ENCODE data around the gene DYNLL2.
"Not testable (repeated sequence)": the region's sequence is repeated elsewhere in the genome, so short reads cannot be mapped to it uniquely, and the experiment has no call there.

The DYNLL2 gene

DNA sequence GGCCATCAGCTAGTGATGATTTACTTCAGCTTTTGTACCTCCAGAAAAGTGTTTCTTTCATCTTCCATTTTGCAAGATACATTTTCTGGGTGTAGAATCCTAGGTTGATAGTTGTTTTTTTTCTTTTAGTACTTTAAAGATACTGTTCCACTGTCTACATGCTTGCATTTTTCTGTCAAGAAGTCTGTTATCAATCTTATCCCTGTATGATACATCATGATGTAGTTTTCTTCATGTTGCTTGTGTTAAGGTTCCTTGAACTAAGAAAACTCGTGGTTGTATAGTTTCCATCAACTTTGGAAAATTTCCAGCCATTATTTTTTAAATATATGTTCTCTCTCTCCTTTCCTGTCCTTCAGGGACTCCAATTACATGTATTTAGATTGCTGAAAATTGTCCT, 24.1 kb downstream of the DYNLL2 start:
- DNase-seq = no peak

- no peak for DNase-seq
Measured at GRCh38 chr17:58109197-58109596, 26.0 kb downstream of the DYNLL2 start.

GRCh38 chr17:58110012-58110411, 26.8 kb downstream of the DYNLL2 start:
- no peak for DNase-seq

DNA sequence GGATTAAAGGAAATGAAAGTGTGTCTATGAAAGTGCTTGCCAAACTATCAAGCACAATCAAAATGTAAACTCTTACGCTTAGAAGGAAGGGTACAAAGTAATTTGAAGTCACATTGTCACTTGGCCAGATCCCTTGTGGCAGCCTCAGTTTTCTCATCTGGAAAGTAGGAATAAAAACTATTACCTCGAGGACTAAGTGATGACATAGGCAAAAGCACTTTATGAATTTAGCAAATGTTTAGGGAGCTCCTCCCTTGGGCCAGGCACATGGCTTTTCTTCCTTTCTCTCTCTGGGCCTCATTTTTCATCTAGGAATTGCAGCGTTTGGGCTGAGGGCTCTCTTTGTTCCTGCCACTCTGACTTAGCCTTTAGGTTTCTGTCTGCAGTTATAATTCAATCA, 28.5 kb downstream of the DYNLL2 start:
- no peak for DNase-seq

DNA sequence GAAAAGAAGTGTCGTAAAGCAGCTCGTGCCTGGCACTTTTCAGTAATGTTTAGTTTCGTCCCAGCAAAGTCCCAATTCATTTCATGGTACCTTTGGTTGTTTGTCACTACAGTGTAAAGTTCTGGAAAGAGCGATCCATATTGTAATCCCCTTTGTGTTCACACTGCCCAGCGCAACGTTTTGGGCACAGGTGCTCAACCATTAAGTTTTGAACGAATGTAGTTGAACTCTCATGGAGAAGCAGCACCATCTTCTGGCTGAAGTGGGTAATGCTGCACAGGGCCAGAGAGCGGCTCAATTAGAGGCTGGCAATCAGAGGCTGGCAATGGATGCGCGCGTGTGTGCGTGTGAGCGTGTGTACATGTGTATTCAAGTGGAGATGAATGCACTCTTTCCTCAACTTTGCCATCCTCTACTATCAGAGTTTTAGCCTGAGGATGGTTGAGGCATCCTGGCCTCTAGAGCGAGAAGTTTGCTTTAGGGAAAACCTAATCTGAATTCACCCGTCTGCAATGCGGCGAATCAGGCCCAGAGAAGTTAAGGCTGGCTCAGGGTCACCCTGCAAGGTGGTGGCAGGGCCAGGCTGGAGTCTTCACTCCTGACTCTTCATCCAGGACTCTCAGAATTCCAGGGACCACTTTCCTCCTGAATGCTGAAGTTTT, 29.9 kb downstream of the DYNLL2 start:
- peak; percentile 70 to 84 (median 81) for DNase-seq

DNA sequence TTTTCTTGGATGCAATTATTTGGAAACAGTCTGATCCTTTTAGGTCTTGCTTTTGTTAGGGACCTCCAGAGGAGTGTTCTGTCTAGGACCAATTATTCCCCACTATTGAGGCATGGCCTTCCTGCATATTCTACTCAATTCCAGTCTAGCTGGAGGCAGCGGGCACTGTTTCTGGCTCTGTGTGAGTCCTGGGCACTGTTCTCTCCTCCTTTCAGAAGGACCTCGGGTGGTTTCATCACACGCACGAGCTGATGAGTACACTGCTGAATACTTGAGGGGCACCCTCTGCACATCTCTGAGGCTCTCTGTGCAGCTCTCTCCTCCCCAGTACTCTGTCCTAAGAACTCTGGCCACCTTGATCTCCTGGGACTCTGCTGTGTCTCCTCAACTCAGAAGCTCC, 30.7 kb downstream of the DYNLL2 start:
- no peak for DNase-seq

- DNase-seq = no peak
Measured at GRCh38 chr17:58117382-58117781, 34.2 kb downstream of the DYNLL2 start.

GRCh38 chr17:58119491-58119890, 36.3 kb downstream of the DYNLL2 start:
- no peak for DNase-seq

- peak; percentile 55 to 77 (median 66) for DNase-seq
Measured at GRCh38 chr17:58120195-58120822, 37.1 kb downstream of the DYNLL2 start.

GRCh38 chr17:58121925-58122324, 38.7 kb downstream of the DYNLL2 start:
- peak in 3 of 4 experiments; percentile 11 to 28 (median 18) for DNase-seq

DNA sequence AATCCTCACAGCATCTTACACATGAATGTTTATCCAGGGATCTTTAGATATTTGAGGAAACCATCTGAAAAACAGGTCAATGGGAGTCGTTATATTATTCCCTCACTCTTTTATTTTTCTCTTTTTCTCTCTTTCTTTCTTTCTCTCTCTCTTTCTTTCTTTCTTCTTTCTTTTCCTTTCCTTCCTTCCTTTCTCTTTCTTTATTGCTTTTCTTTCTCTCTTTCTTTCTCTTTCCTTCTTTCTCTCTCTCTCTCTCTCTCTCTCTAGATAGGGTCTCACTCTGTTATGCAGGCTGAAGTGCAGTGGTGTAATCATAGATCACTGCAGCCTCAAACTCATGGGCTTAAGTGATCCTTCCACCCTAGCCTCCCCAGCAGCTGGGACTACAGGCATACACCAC, 44.6 kb downstream of the DYNLL2 start:
- DNase-seq = no peak

DNA sequence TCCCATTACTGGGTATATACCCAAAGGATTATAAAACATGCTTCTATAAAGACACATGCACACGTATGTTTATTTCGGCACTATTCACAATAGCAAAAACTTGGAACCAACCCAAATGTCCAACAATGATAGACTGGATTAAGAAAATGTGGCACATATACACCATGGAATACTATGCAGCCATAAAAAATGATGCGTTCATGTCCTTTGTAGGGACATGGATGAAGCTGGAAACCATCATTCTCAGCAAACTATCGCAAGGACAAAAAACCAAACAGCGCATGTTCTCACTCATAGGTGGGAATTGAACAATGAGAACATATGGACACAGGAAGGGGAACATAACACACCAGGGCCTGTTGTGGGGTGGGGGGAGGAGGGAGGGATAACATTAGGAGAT, 49.5 kb downstream of the DYNLL2 start:
- DNase-seq = not testable (repeated sequence)

DNA sequence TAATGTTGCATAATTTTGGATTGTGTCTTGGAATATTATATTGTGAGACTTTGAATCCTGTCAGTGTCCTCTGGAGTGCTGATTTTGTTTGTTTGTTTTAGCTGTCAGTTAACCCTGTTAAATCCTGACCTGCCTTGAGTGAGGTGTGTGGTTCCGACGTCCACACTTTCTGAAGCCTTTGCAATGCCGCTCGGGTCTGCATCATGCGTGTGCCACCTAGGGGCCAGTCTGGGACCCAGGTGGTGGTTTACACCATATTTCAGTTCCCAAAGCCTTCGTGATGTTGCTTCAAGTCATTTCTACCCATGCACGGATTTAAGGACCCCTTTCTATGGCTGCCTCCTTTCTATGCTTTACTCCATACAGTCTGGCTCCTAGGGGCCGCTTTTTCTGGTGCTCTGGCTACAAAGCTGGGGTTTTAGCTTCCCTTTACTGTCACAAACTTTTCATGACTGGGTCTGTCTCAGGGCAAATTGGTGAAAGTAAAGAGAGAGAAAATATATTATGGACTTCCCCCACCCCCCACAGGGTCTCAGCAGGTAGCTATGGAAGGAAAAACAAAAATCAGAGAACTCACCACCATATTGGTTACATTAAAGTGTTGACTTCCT, 53.6 kb downstream of the DYNLL2 start:
- no peak for DNase-seq

- DNase-seq = no peak
Measured at GRCh38 chr17:58141505-58141904, 58.3 kb downstream of the DYNLL2 start.

GRCh38 chr17:58143335-58143734, 60.1 kb downstream of the DYNLL2 start:
- DNase-seq = not testable (repeated sequence)

DNA sequence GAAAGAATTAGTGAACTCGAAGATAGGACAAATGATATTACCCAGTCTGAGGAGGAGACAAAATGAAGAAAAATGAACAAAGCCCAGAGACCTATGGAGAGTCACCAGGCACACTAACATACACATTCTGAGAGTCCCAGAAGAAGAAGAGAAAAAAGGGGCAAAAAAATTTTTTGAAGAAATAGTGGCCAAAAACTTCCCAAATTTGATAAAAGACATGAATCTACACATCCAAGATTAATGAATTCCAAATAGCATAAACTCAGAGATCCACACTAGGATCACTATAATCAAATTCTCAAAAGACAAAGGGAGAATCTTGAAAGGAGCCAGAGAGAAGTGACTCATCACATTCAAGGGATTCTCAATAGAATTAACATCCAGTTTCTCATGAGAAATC, 61.6 kb downstream of the DYNLL2 start:
- no peak for DNase-seq
